Upper lobe of right lung (tissue), 1 donor: ENCODE data around the gene APOL6. TPM values are rescaled to one million over a fixed set of nuclear protein-coding genes. Genes with fewer than 3 reads are reported as not detected.

Experiments
- ATAC-seq: fragments of 200-7000 bp; cut with Tn5 transposase; one replicate; pipeline ENCODE4 v1.9.1; 2020; ENCODE audit warnings: mild to moderate bottlenecking, moderate library complexity
- DNase-seq: peaks from one replicate; pipeline ENCODE4 v3.0.0-alpha.2; 2020
- H3K27ac ChIP-seq: fragments of 200-600 bp; one replicate; pipeline ENCODE4 v1.8.0; 2022
- H3K27me3 ChIP-seq: fragments of 200-600 bp; one replicate; pipeline ENCODE4 v1.8.0; 2022; ENCODE audit warnings: mild to moderate bottlenecking
- H3K36me3 ChIP-seq: fragments of 200-600 bp; one replicate; pipeline ENCODE4 v1.8.0; 2022
- H3K4me1 ChIP-seq: fragments of 200-600 bp; one replicate; pipeline ENCODE4 v1.8.0; 2022
- H3K4me3 ChIP-seq: fragments of 200-600 bp; one replicate; pipeline ENCODE4 v1.8.0; 2022; ENCODE audit warnings: mild to moderate bottlenecking
- H3K9me3 ChIP-seq: fragments of 200-600 bp; one replicate; pipeline ENCODE4 v1.8.0; 2022
- CTCF ChIP-seq: fragments of 200-600 bp; IDR thresholded peaks from one replicate; pipeline ENCODE4 v1.8.0; 2022; ENCODE audit warnings: antibody characterized with exemption
- intact Hi-C: fragments of 100-400 bp; cut with DNase I; formaldehyde crosslinking; loops from one replicate; pipeline ENCODE4 v1.11.0; 2022
- total RNA-seq: library from RNA; stranded (reverse); fragmentation: NEBNext Ultra II Directional; extraction: Animal tissue kit (Norgen Biotek cat#: 25700); gene quantifications from one replicate; pipeline ENCODE4 v1.2.1, GENCODE V29; 2021
- donor health status: DM: no; HTN: yes; CAD: no; lungs with severe emphysema.

The APOL6 gene
- total RNA-seq, 1 donor from 2014 or later = 45.6 TPM

- Histone ChIP-seq H3K4me1 (no peaks in the 10 kb centered on the region), H3K9me3 (no peaks in the 10 kb centered on the region), H3K27ac (no peak overlapping the region), H3K36me3 (no peaks in the 10 kb centered on the region), H3K4me3 (no peak overlapping the region), H3K27me3 (no peaks in the 10 kb centered on the region)
- TF ChIP-seq CTCF = no peak
- DNase-seq = no peak
- intact Hi-C loops = no loop called here
- ATAC-seq = no peak
Measured at GRCh38 chr22:35684732-35685131, 36.5 kb downstream of the APOL6 start.

GRCh38 chr22:35685731-35686130 is 37.5 kb downstream of the APOL6 start:
- Histone ChIP-seq H3K9me3 (no peaks in the 10 kb centered on the region), H3K36me3 (no peaks in the 10 kb centered on the region), H3K27ac (no peak overlapping the region), H3K4me1 (no peaks in the 10 kb centered on the region), H3K4me3 (no peak overlapping the region), H3K27me3 (no peaks in the 10 kb centered on the region)
- DNase-seq (no peak), ATAC-seq (no peak)
- no peak for TF ChIP-seq CTCF
- intact Hi-C loops = no loop called here

- Histone ChIP-seq H3K36me3 (no peaks in the 10 kb centered on the region), H3K4me3 (no peak overlapping the region), H3K9me3 (no peaks in the 10 kb centered on the region), H3K27me3 (no peaks in the 10 kb centered on the region), H3K27ac (no peak overlapping the region), H3K4me1 (no peaks in the 10 kb centered on the region)
- no peak for ATAC-seq
- intact Hi-C loops = no loop called here
- no peak for DNase-seq
- no peak for TF ChIP-seq CTCF
Measured at GRCh38 chr22:35686298-35686697, 38.1 kb downstream of the APOL6 start.

DNA sequence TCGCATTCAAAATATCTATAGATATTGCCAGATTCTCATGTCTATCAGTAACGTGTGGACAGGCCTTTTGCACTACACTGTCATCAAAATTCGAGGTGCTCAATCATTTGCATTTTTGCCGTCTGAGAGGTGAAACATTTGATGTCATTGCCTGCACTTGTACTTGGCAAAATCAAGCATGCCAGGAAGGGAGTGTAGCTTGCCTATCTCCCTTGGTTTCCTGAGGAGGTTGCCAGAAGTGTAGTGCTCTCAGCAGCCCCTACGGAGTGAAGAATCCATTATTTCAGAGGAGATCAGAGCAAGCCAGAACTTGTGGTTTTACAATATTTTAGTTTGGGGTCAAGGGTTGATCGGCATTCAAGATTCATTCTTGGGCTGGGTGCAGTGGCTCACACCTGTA is 39.2 kb downstream of the APOL6 start:
- ATAC-seq (no peak), DNase-seq (no peak)
- Histone ChIP-seq H3K27ac (no peak overlapping the region), H3K9me3 (no peaks in the 10 kb centered on the region), H3K4me3 (no peak overlapping the region), H3K36me3 (no peaks in the 10 kb centered on the region), H3K4me1 (no peaks in the 10 kb centered on the region), H3K27me3 (no peaks in the 10 kb centered on the region)
- intact Hi-C loops = no loop called here
- no peak for TF ChIP-seq CTCF

DNA sequence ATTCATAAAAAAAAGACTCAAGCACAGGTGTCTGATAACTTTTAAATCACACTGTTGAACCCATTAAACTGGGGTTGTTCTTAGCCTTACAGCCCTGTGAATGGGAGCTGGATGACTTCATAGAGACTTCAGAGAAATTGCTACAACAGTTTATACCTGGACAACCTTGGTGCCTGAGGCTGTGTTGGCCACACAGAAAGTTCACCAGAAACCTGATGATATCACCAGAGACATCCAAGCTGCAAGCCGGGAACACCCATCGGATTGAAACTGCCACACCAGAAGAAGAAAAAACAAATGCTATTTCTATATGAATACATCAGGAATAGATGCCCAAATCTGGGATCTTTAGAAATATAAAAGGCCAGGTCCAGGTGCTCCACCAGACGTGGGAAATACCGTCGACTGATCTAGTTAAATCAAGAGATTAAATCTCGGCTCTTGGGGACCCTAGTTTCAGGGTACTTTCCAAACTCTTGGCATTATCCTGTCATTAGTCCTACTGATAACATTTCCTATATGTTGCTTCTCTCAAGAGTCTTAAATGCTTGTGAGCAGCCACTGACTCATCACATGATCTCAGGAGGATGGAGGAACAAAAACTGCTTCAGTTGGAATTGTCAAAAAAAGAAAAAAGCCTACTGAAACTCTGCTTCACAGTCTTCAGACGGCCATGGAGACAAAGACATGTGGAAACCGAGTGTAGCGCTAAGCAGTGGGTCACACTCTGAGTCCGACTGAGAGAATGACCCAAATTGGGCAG is 40.8 kb downstream of the APOL6 start:
- H3K36me3 ChIP-seq = no peaks in the 10 kb centered on the region
- no peak overlapping the region for H3K4me3 ChIP-seq
- ATAC-seq (no peak), DNase-seq (no peak)
- H3K27me3 ChIP-seq = no peaks in the 10 kb centered on the region
- no peak overlapping the region for H3K27ac ChIP-seq
- intact Hi-C loops = no loop called here
- TF ChIP-seq CTCF = no peak
- H3K4me1 ChIP-seq = no peaks in the 10 kb centered on the region
- no peaks in the 10 kb centered on the region for H3K9me3 ChIP-seq

- H3K36me3 ChIP-seq = no peaks in the 10 kb centered on the region
- H3K4me1 ChIP-seq = no peaks in the 10 kb centered on the region
- no peak for TF ChIP-seq CTCF
- intact Hi-C loops = no loop called here
- H3K27me3 ChIP-seq = no peaks in the 10 kb centered on the region
- DNase-seq = no peak
- no peak overlapping the region for H3K4me3 ChIP-seq
- no peaks in the 10 kb centered on the region for H3K9me3 ChIP-seq
- no peak for ATAC-seq
- H3K27ac ChIP-seq = no peak overlapping the region
Measured at GRCh38 chr22:35690001-35690400, 41.8 kb downstream of the APOL6 start.
